DMS153 treated with DMSO at 0.1 percent for 48 hours (cell line): ENCODE results near the gene ENTPD2.

Experiments
- DNase-seq: peaks from one replicate; lab custom pipeline; 2025; ENCODE audit not compliant: unreplicated experiment; lab: John Stamatoyannopoulos, UW

ENTPD2 gene

DNA sequence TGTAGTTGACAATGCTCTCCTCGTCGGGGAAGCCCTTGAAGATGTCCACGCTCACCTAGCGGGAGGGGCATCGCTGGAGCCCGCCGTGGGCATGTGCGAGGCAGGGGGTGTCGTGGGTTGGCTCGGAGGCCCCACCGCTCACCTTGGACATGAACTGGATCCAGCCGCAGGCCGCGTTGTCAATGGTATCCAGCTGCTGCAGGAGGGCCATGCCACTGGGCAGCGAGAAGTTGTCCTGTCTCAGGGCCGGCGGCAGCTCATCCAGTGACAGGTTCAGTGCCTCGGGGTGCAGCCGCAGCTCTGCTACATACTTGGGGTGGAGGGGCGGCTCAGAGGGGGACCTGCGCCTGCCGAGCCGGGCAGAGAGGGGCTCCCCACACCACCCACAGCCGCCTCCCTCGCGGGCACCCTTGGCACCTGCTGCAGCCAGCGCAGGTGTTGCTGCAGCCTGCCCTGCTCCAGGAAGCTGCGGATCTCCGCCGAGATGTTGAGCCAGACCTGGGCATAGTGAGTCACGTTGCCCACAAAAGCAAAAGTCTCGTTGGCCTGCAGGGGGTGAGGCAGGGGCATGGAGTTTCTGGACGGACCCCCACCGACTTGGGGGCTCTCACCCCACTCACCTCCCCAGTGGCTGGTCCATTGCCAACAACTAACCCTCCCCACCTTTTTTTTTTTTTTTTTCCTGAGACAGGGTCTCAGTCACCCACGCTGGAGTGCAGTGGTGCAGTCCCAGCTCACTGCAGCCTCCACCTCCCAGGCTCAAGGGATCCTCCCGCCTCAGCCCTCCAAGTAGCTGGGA is 34.9 kb downstream of the ENTPD2 start:
- no peak for DNase-seq

DNA sequence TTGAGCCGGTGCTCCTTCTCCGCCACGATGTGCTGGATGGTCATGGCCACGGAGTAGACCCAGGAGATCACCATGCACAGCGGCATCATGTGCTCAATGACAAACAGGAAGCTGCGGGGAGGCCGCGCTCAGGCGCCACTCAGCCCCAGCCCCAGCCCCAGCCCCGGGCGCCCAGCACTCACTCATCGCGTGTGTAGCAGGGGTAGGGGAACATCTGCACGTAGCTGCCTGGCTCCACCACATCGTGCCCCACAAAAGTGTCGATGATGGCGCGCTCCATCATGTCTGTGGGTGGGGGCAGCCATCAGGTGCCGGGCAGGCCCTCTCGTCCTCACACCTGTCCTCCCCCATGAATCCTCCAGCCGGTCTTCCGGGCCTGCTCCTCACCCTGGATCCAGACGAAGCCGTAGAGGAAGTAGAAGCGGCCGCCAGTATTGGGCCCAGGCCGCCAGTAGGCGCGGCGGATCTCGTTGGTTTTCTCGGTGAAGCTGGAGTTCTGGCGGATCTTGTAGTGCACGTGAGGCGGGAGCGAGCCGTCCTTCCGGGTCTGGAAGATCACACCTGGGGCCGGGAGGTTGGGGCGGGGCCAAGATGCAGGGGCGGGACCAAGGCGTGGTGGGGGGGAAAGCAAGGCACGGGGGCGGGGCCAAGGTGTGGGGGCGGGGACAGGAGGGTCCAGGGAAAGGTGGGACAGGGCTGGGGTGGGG is 35.9 kb downstream of the ENTPD2 start:
- no peak for DNase-seq

DNA sequence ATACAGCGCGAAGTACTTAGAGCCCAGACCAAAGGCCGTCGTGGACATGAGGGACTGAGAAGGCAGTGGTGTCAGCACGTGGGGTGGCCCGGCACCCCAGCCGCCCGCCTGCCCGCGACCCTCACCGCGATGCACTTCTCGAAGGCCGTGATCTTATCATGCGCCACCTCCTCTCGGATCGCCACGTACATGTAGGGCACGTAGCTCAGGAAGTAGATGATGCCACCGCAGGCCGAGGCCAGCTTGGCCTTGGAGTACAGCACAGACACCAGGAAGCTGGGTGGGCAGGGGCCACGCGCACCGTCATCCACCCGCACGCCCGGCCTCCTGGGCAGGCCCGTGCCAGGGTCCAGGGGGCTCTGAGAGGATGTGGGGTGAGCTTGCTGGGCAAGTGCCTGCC is 36.8 kb downstream of the ENTPD2 start:
- no peak for DNase-seq

DNA sequence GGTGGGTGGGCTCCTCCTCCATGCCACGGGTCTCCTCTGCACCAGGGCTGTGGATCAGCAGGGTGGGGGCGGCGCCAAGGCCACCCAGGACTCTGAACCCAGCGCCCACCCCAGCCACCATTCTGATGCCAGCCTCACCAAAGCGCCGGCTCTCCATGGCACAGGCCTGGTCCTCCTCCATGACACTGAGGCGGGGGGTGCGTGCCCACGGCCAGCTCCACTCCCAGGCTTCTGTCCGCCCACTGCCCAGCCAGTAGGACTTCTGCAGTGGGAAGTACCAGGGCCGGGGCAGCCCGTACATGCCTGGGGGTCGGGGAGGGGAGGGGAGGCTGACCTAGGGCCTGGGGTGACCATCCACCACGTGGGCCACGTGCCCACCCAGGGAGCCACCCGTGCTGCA is 37.4 kb downstream of the ENTPD2 start:
- DNase-seq: no peak

DNA sequence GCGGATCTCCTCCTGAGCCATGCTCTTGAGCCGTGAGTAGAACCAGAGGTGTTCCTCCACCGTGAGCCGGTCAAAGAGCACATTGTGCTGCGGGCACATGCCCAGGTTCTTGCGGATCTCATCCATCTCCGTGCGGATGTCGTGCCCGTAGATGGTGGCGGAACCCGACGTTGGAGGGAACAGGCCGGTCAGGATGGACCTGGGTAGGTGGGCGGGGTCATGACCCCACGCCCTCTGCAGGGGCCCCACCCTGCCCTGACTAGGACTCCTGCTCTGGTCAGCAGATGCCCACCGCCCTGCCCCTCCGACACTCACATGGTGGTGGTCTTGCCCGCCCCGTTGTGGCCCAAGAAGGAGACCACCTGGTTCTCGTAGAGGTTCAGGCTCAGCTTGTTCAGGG is 37.9 kb downstream of the ENTPD2 start:
- DNase-seq: no peak

DNA sequence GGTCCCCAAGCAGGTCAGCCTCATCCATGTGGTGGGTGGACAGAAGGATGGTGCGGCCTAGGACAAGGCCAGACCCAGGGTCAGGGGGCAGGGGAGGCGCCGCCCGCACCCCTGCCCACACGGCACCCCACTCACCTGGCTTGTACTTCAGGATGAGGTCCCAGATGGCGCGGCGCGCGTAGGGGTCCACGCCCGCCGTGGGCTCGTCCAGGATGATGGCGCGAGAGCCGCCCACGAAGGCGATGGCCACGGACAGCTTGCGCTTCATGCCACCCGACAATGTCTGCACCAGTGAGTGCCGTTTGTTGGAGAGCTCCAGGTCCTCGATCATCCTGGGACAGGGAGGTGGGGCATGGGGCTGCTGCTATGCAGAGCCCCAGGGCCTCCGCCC is 38.3 kb downstream of the ENTPD2 start:
- no peak for DNase-seq

DNA sequence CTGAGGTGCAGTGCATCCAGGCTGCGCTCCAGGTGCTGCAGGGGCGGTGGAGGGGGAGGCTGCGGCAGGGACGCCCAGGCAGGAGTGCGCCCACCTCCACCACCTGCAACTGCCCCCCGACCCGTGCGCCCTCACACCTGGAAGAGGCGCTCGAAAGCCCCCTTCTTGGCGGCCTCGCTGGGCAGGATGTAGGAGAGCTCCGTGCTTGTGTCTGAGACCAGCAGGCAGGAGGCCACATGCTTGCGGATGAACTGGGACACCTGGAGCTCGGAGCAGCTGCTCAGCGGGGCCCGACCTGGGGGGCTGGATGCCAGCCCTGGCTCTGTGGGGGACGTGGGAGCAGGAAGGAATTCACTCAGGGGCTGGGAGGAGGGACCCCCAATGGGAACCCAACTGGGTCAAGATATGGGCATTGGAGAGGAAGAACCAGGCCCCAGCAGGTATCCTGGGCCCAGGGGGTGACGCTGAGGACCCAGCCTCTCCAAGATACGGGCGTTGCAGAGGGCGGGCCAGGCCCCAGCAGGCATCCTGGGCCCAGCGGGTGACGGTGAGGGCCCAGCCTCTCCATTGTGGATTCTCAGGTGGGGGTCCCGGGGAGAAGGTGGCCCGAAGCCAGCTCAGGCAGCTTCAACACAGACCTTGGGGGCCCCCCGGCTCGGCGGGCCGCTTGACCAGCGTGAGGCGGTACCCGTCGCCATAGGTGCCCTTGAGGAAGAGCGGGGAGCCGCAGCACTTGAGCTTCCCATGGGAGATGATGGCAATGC is 38.9 kb downstream of the ENTPD2 start:
- no peak for DNase-seq

DNA sequence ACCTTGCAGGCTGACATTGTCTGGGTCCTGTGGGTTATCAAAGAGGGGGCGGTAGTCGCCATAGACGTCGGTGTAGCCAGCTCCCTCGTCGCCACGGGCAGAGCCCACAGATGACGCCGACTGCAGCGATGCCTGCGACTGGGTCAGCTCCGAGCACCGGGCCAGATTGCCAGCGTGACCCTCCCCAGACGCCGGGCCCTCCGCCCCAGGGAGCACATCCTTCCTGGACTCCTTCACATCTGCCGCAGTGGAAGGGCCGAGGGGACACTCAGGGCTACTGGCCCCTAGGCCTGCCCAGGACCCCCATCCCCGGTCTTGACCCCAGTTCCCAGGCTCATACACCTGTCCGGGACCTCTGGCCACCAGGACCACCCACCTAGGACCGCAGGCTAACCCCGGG is 39.7 kb downstream of the ENTPD2 start:
- no peak for DNase-seq

DNA sequence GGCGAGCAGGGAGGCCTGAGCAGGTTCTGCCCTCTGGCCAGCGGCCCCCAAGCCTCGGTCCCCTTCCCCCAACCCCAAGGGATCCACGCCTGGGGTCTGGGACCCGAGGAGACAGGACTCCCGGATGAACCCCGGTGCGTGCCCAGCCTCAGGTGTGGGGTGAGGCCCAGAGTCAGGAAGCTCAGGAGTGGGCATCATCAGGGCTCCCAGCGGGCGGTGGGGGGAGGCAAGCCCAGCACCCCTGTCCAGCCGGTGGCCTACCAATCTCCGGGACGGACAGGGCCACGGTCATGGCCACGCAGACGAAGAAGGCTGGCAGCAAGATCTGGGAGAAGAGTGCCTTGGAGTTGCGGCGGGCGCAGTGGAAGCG is 40.3 kb downstream of the ENTPD2 start:
- no peak for DNase-seq

DNA sequence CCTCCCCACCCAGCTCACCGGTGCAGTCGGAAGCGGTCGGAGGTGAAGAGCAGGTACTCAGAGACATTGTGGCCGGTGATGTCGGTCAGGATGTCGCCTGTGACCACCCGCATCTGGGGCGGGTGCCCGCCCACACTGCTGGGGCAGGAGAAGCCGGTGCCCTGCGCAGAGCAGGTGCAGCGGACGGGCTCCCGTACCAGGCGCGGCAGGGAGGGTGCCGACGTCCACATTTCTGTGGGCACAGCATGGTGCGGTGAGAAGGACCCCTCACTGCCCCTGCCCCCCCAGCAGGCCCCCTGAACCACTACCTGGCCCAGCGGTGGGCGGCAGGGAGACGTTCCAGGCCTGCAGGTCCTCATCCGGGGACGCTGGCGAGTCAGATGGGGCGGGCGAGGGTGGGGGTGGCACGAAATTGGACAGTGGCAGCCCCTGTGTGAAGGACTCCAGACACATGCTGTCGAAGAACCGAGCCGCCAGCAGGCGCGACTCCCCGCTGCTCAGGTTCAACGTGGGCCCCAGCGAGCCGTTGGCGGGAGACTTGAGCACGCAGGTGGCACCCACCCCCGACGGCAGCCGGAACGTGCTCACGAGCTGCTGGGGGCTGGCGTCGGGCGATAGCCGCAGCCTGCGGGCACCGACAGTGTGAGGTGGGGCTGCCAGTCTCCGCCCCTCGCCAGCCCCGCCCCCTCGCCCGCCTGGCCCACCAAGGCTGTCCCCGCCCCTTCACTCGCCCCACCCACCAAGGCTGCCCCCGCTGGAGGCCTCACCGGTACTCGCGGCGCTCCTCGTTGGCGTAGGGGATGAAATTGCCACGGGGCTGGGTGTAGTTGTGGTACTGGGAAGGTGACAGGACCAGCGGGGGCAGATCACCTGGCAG is 40.9 kb downstream of the ENTPD2 start:
- DNase-seq: no peak

DNA sequence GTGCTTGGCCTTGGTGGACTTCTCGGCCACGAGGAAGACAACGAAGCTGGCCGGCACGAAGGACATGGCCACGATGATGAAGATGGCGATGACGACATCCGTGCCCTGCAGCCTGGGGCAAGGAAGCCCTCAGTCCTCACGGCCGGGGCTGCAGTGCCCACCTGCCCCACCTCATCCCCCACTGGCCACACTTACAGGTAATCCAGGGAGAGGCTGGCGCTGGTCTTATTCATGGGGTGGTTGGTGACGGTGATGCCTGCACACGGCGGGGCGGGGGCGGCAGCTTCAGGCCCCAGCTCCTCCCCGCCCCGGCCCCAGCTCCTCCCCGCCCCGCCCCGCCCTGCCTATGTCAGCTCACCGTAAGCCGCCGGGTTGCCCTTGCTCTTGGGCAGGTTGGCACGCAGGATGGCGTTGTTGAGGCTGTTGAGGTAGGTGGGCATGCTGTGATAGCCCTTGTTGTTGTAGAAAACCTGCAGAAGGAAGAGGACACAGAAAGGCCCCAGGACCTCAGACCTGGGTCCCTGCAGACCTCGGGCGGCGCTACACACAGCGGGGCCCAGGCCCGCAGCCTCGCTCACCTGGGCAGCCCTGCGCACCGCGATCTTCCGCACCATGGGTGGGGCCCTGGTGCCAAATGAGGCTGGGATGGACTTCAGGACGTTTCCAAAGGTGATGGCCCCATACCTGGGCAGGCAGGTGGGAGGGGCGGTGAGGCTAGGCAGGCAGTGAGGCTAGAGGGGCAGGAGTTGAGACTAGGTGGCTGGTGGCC is 41.8 kb downstream of the ENTPD2 start:
- DNase-seq: no peak

DNA sequence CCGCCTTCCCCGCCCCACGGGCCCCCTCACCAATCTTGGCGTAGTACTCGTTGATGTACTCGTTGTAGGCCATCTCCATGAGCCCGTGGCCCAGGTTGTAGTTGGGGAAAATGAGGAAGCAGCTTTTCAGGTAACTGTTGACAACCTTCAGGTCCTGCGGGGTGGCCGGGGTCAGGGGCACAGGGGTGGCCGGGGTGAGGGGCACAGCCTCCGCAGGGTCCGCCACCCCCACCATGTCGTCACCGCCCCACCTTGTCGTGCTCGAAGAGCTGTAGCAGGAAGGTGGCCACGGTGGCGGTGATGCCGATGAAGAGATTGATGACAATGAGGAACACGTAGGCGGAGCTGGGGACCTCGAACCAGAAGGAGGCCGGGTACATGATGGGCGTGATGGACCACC is 42.7 kb downstream of the ENTPD2 start:
- DNase-seq: no peak

DNA sequence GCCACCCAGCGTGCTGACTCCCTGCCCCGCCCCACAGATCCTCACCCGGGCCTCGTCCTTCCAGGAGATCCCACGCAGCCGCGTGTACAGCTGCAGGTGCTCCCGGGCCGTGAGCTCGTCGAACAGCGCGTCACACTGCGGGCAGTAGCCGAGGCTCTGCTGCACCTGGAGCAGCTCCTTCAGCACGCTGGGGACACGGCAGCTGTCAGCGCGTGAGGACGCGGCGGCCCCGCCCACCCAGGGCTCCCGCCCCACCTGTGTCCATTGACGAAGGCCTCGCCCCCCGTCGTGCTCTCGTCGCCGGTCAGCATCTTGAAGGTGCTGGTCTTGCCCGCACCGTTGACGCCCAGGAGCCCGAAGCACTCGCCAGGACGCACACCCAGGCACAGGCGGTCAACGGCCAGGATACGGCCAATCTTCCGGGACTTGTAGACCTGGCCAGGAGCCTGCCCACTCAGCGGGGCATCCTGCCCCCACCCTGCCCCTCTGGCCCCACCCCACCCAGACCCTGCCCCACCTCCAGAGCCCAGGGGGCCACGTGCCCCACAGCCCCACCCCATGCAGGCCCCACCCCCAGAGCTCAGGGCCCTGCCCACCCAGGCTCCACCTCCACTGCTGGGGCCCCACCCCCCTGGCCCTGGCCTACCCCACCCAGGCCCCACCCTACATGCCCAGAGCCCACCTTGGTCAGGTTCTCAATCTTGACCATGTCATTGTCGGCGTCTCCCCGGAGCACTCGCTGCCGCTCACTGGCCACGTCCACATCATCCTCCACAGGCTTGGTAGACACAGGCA is 43.7 kb downstream of the ENTPD2 start:
- DNase-seq: no peak

DNA sequence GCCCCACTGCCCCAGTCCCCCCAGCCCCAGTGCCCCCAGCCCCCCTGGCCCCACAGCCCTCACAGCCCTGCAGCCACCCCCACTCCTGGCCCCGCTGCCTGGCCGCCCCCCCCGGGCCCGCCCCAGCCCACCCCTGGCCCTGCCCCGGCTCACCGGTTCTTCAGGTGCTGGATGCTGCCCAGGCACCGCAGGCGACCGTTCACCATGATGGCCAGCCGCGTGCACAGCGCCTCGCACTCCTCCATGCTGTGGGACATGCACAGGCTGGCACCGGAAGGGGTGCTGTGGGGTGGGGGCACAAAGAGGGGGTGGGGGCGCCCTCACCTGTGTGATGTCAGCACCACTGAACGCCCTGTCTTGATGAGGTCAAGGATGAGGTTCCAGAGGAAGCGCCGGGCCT is 44.6 kb downstream of the ENTPD2 start:
- no peak for DNase-seq

DNA sequence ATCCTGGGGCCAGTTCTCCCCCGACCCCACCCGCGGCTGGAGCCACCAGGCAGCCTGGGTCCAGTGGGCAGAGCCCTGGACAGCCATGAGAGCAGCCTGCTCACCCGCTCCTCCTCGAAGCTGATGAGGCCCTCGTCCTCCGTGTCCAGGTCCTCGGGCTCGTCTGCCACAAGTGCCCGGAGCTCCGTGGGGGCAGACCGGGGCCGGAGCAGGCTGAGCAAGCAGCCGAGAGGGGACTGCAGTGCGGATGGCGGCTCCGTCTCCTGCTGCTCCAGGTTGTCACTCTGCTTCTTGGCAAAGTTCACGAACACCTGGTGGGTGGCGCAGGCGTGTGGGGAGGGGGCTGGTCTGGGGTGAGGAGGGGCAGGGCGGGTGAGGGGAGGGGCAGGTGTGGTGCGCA is 45.5 kb downstream of the ENTPD2 start:
- DNase-seq: no peak

DNA sequence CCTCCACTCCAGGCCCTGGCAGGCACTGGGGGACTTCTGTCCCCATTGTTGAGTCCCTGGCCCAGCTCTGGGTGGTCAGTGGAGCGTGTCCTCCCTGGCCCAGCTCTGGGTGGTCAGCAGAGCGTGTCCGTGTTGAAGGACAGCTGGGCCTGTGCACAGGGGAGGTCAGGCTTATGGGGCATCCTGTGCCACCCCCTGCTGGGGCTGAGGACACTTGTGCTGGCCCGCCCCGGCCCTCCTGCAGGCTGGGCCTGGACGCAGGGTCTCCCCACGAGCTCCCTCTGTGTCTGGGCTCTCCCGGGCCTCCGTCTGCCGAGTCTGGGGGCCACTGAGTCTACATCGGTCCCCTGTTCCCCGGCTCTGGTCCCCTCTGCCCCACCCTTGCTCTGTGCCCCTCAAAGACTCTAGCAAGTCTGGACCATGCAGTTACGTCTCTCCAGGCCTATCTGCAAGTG is 46.0 kb downstream of the ENTPD2 start:
- DNase-seq: no peak

DNA sequence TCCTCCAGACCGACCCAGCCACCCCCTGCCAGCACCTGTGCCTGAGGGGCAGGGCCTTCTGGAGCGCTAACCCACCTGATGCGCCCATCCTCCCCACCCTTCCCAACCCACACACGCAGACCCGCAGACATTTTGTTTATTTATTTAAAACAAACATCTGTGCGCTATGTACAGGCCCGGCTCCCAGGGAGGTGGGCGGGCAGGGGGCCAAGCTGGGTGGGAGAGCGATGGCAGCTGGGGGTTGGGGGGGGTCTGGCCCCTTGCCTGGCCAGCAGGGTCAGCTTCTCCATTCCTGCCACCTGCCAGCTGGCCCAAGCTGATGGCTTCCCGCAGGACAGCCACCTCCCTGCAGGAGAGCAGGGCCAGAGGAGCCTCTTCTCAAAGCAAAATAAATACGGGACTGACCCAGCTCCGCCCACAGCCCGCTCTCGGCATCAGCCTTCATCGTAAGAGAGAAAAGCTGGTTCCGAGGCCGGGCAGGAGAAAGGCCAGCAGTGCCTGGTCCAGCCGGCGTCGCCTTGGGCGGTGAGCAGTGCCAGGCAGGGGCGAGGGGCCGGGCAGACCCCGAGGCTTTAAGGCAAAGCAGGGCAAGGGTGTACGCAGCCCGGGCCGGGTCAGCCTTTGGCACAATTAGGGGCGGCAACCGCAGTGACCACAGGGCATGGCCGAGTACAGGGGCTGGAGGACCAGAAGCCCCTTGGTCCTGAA is 46.6 kb downstream of the ENTPD2 start:
- no peak for DNase-seq

DNA sequence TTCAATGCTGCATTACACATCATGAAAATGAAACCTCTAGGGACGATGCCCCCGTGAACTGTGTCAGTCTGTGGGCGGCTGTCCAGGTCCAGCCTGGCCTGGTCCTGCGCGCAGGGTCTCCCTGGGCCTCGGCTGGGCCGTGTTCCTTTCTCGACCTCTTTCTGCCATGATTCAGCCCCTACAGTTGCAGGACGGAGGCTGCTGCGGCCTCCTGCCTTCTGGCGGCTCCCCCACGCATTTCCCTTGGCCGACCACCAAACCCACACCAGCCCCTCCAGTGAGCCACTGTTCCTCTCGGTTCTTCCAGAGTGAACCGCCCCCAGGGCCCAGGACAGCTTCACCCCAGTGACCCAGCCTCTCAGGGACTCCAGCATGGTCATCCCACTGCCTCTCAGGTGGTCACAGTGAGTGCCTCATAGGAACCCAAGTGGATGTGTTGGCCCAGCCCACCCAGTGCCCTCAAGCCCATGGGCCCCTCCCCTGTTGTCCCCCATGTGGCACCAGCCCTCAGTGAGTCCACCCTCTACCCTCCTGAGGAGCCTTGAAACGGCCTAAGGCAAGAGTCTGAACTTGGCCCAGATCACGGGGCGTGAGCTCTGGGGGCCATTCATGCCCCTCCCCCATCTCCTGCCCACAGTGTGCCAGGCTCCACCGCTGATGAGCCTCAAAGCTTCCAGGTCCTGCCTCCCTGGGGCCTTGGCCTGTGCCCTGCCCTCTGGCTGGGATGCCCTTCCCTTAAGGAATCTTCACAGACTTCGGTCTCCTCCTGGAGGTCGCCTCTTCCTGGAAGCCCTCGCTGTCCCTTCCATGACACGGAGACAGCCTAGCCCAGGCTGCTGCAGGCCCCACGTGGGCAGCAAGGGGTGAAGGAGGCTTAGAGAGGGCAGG is 47.5 kb downstream of the ENTPD2 start:
- no peak for DNase-seq
